NCI-H446 (cell line): ENCODE results near the gene ST14.
"Not testable (repeated sequence)": the region's sequence is repeated elsewhere in the genome, so short reads cannot be mapped to it uniquely, and the experiment has no call there.

Experiments used
- DNase-seq, 2 experiments: peaks; one replicate each; lab custom pipeline; 2025; lab: John Stamatoyannopoulos, UW

Gene ST14

DNA sequence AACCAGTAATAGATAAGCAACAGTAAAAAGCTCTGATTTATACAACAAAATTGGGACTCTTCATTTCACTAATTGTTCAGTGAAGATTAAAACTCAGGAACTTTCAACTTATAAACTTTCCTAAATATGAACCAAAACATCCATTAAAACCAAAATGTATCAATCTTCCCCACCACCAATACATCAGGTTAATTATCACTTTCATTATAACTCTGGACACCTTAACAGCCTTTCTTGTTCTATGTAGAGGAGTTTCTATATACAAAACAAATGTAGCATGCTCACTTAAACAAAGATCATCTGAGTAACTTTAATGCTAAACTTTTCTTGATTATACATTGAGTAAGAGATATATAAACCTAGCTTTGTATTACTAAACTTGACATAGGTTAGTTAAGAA lies 74.7 kb downstream of the ST14 start:
- DNase-seq, result no peak

GRCh38 chr11:130237282-130238006 lies 77.9 kb downstream of the ST14 start:
- no peak for DNase-seq

DNA sequence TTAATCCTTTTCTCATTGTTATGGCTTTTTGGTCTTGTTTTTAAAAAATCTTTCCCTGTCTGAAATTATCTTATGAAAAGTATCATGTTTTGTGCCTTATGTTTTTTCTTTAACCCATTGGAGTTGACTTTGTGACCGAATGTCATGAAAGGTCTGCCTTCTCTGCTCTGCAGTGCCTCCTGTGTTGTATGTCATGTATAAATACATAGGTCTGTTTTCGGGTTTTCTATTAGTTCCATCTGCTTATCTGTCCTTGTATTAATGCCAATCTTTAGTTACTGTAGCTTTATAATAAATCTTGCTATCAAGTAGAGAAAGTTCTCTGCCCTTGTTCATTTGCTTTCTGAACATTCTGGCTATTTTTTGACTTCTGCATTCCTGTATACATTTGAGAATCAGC lies 82.1 kb downstream of the ST14 start:
- DNase-seq, result no peak

GRCh38 chr11:130243816-130244215 lies 84.2 kb downstream of the ST14 start:
- no peak for DNase-seq

DNA sequence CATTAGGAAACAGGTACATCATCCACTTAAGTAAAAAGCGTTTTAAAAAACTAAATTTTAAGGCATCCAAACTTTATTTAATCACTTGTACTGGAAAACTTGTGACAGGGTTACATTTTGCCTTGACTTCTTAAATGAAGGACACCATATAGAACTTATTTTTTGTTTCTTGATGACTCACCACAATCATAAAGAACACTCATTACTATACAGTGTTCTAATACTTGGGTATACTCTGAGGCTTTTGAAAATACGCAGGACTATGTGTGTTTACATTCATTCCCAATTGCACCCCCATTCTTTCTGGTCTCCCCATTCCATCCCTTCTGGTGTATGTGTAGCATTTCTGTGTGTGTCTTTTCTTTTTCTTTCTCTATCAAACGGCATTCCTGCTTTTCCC lies 85.3 kb downstream of the ST14 start:
- no peak for DNase-seq

- not testable (repeated sequence) for DNase-seq
Observed at GRCh38 chr11:130245375-130245774, 85.8 kb downstream of the ST14 start.

DNA sequence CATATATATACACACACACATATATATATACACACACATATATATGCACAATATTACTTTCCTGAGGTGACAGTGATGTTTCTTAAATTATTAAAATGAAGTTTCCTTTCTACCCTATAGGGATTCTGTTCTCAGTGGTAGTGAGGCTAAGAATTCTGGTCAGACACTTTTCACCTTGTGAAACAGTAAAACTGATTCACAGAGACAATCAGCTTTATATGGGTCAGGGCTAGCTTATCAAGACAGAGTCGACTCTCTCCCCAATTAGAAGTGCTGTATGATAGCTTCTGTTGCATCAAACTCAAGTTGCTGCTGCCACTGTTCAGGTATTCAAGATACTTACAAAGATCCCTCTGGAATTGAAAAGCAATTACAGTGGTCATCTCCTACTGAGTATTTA lies 86.7 kb downstream of the ST14 start:
- DNase-seq, result no peak

- no peak for DNase-seq
Observed at GRCh38 chr11:130246738-130247137, 87.2 kb downstream of the ST14 start.

DNA sequence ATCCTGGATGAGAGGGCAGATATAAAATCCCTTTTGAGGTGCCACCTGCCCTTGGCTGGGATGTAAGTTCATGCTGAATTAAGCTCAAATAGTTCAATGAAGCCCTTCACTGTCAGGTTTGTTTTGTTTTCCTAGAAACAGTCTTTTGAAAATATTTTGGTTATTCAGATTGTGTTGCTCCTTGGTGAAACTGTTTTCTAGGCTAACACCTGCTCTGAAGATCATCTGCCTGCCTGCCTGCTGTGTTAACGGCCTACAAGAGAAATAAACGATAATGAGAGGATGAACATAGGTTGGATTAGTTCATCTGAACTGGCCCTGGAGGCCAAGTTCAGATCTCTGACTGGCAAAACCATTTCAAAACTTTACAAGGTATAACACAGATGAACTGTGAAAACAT lies 87.7 kb downstream of the ST14 start:
- DNase-seq, result no peak

DNA sequence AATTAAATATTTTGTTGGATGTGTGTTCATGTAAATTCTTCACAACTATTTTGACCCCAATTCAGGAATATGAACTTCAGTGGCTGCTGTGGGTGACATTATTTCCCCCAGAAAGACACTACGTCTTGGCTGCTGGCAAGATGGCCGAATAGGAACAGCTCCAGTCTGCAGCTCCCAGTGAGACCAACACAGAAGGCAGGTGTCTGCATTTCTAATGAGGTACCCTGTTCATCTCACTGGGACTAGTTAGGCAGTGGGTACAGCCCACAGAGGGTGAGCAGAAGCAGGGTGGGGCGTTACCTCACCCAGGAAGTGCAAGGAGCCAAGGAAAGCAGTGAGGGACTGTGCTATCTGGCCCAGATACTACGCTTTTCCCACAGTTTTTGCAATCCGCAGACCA lies 89.8 kb downstream of the ST14 start:
- DNase-seq, result no peak

GRCh38 chr11:130249929-130250328 lies 90.3 kb downstream of the ST14 start:
- not testable (repeated sequence) for DNase-seq

- DNase-seq, result not testable (repeated sequence)
Observed at GRCh38 chr11:130251763-130252162, 92.2 kb downstream of the ST14 start.
